ENCODE data around the gene NKX1-1. TPM values are rescaled to one million over a fixed set of nuclear protein-coding genes. Genes with fewer than 3 reads are reported as not detected.
"Not testable (repeated sequence)": the region's sequence is repeated elsewhere in the genome, so short reads cannot be mapped to it uniquely, and the experiment has no call there.

Gene NKX1-1
- polyA plus RNA-seq, 3 donors from 2014 or later: not detected

DNA sequence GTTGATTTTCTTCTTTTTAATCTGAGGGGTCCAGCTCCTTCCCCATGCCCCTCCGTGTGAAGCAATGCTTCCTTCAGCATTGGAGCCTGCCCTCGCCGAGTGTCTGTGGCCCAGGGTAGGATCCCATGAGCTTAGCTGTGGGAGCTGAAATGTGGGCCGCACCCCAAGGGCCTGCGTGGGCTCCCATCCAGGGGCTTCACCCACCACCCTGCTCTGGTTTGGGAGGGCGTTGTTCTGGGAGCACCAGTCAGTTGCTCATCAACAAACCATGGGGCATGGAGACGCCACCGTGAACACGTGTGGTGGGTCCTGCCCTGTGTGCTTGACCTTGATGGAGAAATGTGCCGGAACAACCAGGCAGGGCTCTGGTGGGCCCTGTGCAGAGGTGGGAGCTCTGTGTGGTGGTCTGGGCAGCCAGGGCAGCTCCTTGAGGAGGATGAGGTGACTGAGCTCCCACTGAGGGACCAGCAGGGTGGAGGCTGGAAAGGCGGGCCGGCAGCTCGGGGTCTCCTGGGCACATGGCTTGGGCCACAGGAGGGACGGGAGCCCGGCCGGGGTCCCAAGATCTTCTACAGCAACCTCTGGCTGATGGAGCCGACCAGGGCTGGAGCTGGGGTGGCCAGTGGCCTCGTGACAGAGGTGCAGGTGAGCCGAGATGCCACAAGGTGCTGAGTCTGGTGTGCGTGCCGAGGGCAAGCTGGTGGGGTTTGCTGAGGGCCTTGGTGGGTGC lies 39.6 kb upstream of the NKX1-1 start:
- no peak for DNase-seq
- Mint-ChIP-seq H3K36me3 (no peaks in the 10 kb centered on the region), H3K4me1 (no peaks in the 10 kb centered on the region), H3K9me3 (peaks cover 0 to 2% (median 0%) of the 10 kb centered on the region in 6 donors), H3K27ac (no peak overlapping the region), H3K4me3 (no peak overlapping the region), H3K27me3 (ENCODE audit: low read depth in 3 of 3) (peaks cover 3 to 4% (median 4%) of the 10 kb centered on the region in 3 donors)

DNA sequence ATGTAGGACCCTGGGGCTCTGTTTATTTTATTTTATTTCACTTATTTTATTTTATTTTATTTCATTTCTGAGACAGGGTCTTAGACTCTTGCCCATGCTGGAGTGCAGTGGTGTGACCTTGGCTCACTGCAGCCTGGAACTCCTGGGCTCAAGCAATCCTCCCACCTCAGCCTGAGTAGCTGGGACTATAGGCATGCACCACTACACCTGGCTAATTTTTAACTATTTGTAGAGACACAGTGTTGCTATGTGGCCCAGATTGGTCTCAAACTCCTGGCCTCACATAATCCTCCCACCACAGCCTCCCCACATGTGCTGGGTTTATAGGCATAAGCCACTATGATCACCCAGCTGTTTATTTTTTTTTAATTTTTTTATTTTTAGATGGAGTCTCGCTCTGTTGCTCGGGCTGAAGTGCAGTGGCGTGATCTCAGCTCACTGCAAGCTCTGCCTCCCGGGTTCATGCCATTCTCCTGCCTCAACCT lies 37.5 kb upstream of the NKX1-1 start:
- H3K27me3 Mint-ChIP-seq (ENCODE audit: low read depth in 3 of 3); H3K27ac Mint-ChIP-seq; H3K9me3 Mint-ChIP-seq; H3K4me1 Mint-ChIP-seq; H3K36me3 Mint-ChIP-seq; H3K4me3 Mint-ChIP-seq; DNase-seq: not testable (repeated sequence)

DNA sequence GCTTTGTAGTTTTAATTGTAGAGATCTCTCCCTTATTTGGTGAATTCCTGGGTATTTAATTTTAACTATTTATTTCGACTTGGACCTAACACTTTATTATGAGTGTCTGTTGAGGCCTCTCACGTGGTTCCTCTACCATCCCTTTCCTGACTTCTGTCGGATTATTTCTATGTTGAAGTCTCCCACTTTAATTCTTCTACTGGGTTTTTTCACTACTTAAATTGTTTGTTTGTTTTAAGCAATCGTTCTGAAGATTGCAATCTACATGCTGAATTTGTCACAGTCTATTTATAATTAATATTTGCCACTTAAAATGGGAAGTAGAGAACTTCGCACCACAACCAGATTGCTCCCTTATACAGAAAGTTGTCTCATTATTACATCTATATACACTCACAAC lies 20.8 kb upstream of the NKX1-1 start:
- no peak overlapping the region for H3K27ac Mint-ChIP-seq
- no peaks in the 10 kb centered on the region for H3K9me3 Mint-ChIP-seq
- H3K4me1 Mint-ChIP-seq: no peaks in the 10 kb centered on the region
- DNase-seq: no peak
- no peaks in the 10 kb centered on the region for H3K36me3 Mint-ChIP-seq
- no peak overlapping the region for H3K4me3 Mint-ChIP-seq
- peaks cover 2 to 6% (median 5%) of the 10 kb centered on the region in 3 donors for H3K27me3 Mint-ChIP-seq (ENCODE audit: low read depth in 3 of 3)

DNA sequence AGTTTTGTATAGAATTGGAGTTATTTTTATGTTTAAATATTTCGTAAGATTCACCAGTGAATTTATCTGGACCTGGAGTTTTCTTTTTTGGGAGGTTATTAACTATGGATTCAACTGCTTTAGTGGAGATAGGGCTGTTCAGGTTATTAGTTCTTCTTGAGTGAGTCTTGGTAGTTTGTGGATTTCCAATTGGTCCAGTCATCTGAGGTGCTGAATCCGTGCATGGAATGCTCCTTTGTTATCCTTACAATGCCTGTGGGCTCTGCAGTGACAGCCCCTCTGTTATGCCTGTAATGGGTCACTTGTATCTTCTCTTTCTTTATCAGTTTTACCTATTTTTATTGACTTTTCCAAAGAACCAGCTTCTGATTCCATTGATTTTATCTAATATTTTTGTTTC lies 15.4 kb upstream of the NKX1-1 start:
- H3K9me3 Mint-ChIP-seq: peaks cover 0 to 2% (median 0%) of the 10 kb centered on the region in 6 donors
- H3K36me3 Mint-ChIP-seq: no peaks in the 10 kb centered on the region
- H3K4me1 Mint-ChIP-seq: no peaks in the 10 kb centered on the region
- no peak for DNase-seq
- H3K27me3 Mint-ChIP-seq (ENCODE audit: low read depth in 3 of 3): peaks cover 0 to 6% (median 5%) of the 10 kb centered on the region in 3 donors
- H3K27ac Mint-ChIP-seq: no peak overlapping the region
- no peak overlapping the region for H3K4me3 Mint-ChIP-seq

DNA sequence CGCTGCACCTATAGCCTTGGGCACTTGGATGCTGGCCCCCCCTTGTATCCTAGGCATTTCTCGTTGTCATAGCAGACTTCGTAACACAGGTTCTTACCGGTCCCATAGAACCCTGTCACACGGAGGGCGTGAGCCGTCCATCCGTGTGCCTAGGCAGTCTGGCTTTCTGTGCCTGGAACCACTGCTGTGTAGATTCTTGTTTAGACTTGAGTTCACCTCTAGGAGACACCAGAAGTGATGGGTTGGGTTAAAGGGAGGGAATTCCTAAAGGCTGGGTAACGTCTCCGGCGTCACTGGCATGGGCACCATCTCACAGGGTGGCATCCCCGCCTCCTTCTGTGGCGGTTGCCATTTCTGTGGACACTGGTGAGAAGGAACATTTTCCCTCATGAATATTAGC lies 13.5 kb upstream of the NKX1-1 start:
- H3K9me3 Mint-ChIP-seq: peaks cover 0 to 2% (median 0%) of the 10 kb centered on the region in 6 donors
- no peak overlapping the region for H3K4me3 Mint-ChIP-seq
- no peaks in the 10 kb centered on the region for H3K36me3 Mint-ChIP-seq
- DNase-seq: no peak
- H3K27ac Mint-ChIP-seq: no peak overlapping the region
- peaks cover 0 to 4% of the 10 kb centered on the region in 2 donors for H3K4me1 Mint-ChIP-seq
- peaks cover 0 to 10% (median 2%) of the 10 kb centered on the region in 3 donors for H3K27me3 Mint-ChIP-seq (ENCODE audit: low read depth in 3 of 3)

DNA sequence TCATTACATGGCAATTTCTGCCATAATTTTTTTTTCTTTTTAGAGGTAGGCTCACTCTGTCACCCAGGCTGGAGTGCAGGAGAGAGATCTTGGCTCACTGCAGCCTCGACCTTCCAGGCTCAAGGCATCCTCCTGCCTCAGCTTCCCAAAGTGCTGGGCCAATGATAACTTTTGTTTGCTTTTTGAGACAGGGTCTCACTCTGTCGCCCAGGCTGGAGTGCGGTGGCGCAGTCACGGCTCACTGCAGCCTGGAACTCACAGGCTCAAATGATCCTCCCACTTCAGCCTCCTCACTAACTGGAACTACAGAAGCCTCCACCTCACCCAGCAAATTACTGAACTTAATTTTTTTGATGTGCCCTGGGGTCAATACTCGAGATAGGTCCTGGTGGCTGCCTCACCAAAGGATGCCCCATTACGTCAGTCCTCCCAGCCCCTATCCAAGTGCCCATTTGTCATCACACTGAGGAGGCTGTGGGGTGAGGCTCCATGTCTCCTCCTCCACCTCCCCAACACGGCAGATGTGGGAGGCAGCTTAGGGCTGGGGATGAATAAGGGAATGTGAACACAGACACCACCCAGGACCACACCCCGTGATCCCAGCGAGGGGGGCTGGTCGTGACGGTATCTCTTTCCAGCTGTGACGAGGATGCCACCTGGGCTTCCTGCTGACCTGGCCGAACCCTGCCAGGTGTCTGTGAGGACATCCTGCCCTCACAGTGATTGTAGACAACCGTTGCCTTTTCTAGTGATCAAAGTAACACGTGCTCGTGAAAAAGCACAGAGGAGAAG lies 12.4 kb upstream of the NKX1-1 start:
- no peak for DNase-seq
- H3K4me3 Mint-ChIP-seq: no peak overlapping the region

DNA sequence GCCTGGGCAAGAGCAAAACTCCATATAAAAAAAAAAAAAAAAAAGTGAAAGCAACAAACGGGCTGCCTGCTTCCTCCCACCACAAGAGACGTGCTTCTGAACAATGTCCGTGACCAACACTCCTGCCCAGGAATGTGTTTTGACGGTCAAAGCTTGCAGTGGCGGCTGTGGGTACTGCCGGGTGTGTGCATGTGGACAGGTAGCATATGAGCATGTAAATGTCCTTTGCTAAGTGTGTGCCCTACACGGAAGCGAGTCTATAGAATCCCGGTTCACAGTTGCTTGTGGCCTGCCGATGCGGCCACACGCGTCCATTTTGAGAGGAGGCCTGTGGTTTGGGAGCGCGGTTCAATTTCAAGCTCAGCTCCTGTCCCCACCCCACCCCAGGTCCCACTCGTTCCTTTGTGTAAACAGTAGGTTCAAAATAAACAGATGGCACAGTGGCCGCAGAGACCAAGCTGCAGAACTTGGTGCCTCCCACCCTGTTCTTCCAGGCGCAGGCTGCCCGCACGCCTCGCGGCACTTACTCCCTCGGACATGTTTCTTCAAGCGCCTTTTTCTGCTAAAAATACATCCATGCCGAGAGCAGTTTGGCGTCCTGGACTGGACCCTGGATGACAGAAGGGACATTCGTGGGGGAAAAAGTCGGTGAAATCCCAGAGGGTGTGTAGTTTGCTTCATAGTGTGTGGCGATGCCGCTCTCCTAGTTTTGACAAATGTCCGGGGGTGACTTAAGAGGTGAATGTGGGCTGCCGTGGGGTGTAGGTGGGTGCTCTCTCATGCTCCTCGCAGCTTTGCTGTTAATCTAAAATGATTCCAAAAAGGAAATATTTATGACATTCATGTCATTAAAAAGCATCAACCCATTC lies 11.5 kb upstream of the NKX1-1 start:
- no peaks in the 10 kb centered on the region for H3K36me3 Mint-ChIP-seq
- H3K4me1 Mint-ChIP-seq: peaks cover 0 to 4% of the 10 kb centered on the region in 2 donors
- no peak overlapping the region for H3K27ac Mint-ChIP-seq
- peaks cover 6 to 15% (median 6%) of the 10 kb centered on the region in 3 donors for H3K27me3 Mint-ChIP-seq (ENCODE audit: low read depth in 3 of 3)
- H3K9me3 Mint-ChIP-seq: peaks cover 0 to 2% (median 0%) of the 10 kb centered on the region in 6 donors
- no peak overlapping the region for H3K4me3 Mint-ChIP-seq
- no peak for DNase-seq

More for the DNA sequence above, 12.4 kb upstream of the NKX1-1 start:
- Mint-ChIP-seq H3K36me3 (no peaks in the 10 kb centered on the region), H3K27me3 (ENCODE audit: low read depth in 3 of 3) (peaks cover 0 to 12% (median 2%) of the 10 kb centered on the region in 3 donors), H3K9me3 (peaks cover 0 to 2% (median 0%) of the 10 kb centered on the region in 6 donors), H3K27ac (no peak overlapping the region), H3K4me1 (peaks cover 0 to 4% of the 10 kb centered on the region in 2 donors)

DNA sequence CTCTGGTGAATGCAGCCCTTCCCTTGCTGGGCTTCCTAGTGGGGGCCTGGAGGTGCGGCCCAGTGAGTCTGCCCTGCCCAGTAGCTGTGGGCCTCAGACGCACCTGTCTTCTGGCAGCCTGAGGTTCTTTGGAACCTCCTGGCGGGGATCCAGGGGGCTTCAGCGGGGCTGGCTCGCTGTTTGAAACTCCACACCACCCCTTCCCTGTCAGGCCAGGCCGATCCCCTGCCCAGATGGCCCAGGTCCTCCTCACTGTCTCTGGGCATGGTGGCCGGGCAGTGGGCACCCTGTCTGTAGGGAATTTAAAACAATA lies 10.7 kb upstream of the NKX1-1 start:
- DNase-seq: no peak
- H3K9me3 Mint-ChIP-seq: peaks cover 0 to 2% (median 0%) of the 10 kb centered on the region in 6 donors

DNA sequence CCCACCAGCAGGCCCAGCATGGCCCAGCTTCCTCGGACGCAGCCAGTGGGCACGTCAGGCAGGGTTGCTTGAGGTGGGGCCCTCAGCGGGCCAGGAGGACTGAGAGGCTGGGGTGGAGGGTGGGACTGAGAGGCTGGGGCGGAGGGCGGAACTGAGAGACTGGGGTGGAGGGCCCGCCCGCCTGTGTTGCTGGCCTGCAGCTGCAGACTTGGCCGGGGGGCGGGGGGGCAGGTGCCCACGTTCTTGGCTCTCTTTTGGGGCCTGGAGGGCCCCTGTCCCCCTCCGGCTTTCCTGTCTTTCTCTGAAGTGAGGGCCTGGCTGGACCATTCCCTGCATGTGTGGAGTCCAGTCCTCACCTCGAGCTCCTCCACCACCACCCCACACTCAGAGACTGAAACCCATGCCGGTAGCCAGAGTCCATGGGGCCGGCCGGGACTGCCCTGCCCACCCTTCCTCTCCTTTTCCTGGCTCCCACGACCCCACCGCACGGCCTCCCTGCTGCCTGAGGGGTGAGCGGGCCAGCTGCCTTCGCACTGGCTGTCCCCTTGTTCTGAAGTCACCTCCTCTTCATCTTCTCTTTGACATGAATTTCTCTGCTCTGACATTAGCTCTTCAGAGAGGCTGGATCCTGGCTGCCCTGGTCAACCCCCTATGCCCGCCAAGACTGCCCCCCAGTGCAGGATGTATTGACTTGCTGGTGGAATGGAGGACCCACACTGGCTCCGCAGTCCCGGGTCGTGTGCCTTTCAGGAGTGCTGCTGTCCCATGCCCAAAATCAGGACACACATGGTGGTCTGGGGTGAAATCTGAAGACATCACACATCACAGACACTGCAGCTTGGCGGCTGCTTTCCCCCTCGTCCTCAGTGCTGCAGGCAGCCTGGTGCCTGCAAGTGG lies 10.1 kb upstream of the NKX1-1 start:
- H3K27ac Mint-ChIP-seq: no peak overlapping the region
- peak overlapping the region in 1 of 5 donors; percentile 13 for H3K4me3 Mint-ChIP-seq
- DNase-seq: no peak
- no peaks in the 10 kb centered on the region for H3K36me3 Mint-ChIP-seq
- H3K4me1 Mint-ChIP-seq: peaks cover 0 to 4% of the 10 kb centered on the region in 2 donors
- no peaks in the 10 kb centered on the region for H3K9me3 Mint-ChIP-seq
- H3K27me3 Mint-ChIP-seq (ENCODE audit: low read depth in 3 of 3): peaks cover 7 to 18% (median 7%) of the 10 kb centered on the region in 3 donors

More for the DNA sequence above, 10.7 kb upstream of the NKX1-1 start:
- Mint-ChIP-seq H3K4me3 (no peak overlapping the region), H3K27ac (no peak overlapping the region), H3K36me3 (no peaks in the 10 kb centered on the region), H3K27me3 (ENCODE audit: low read depth in 3 of 3) (peaks cover 6 to 17% (median 6%) of the 10 kb centered on the region in 3 donors), H3K4me1 (peaks cover 0 to 4% of the 10 kb centered on the region in 2 donors)

DNA sequence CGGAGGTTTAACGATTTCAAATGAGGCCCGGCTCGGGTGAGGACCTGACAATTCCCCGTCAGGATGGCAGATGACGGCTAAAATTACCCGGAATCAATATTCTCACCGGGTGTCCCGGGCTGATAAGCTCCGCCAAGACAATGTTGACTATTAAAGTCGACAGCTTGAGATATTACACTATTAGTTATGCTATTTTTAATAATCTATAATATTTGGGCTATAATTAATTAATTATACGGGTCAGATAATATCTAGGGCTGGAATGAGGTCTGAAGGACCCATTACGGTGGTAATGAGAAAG lies 9.4 kb upstream of the NKX1-1 start:
- H3K27me3 Mint-ChIP-seq (ENCODE audit: low read depth in 3 of 3): peaks cover 13 to 18% (median 14%) of the 10 kb centered on the region in 3 donors
- H3K36me3 Mint-ChIP-seq: no peaks in the 10 kb centered on the region
- no peak for DNase-seq
- no peak overlapping the region for H3K27ac Mint-ChIP-seq
- H3K4me1 Mint-ChIP-seq: peaks cover 0 to 4% of the 10 kb centered on the region in 2 donors
- peak overlapping the region in 1 of 5 donors; percentile 10 for H3K4me3 Mint-ChIP-seq
- no peaks in the 10 kb centered on the region for H3K9me3 Mint-ChIP-seq

DNA sequence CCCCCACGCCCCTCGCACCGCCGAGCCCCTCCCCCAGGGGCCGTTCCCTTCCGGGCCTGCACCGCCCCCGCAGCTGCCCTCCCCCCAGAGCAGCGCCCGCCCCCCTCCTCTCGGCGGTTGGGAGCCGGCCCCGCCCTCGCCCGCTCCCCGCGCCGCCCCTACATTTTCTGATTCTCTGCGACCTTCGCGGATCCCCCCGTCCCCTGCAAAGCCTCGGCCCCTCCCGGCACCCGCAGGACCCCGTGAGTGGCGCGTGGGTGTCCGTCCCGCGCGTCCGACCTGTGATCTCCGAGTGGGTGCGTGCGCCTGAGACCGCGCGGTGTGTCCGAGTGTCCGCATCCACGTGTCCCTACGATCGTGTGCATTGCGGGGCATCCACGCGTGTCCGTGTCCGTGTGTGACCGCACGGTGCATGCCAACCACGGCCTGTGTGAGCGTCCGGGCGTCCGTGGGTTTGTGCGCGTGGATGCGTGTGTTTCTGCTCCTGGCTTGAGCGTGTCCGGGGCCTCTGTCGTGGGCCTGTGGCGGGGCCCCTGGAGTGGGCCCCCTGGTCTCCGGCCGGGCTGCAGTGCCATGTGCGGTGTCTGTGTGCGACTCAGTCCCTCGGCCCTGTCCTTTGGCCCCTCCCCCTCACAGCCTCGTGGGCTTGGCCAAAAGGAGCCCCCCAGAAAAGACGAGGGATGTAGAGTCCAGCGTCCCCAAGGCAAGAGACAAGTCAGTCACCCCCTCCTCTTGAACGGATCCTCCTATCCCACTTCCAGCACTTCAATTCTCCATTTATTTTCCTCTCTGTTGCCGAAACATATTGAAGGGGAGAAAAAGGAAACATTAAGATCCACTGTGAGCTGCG lies 8.8 kb upstream of the NKX1-1 start:
- Mint-ChIP-seq H3K9me3 (no peaks in the 10 kb centered on the region), H3K4me3 (peak overlapping the region in 1 of 5 donors; percentile 10), H3K4me1 (peaks cover 0 to 4% of the 10 kb centered on the region in 2 donors), H3K27me3 (ENCODE audit: low read depth in 3 of 3) (peaks cover 13 to 18% (median 14%) of the 10 kb centered on the region in 3 donors), H3K36me3 (no peaks in the 10 kb centered on the region), H3K27ac (no peak overlapping the region)
- no peak for DNase-seq
